ENCODE data around the gene FARP2.
"Not testable (repeated sequence)": the region's sequence is repeated elsewhere in the genome, so short reads cannot be mapped to it uniquely, and the experiment has no call there.

Gene FARP2

GRCh38 chr2:241498115-241499070 is 142.3 kb downstream of the FARP2 start:
- no peaks in the 10 kb centered on the region for H3K9me3 Mint-ChIP-seq
- peaks cover 4% of the 10 kb centered on the region for H3K36me3 Mint-ChIP-seq (ENCODE audit: low read depth)
- no peaks in the 10 kb centered on the region for H3K27me3 Mint-ChIP-seq (ENCODE audit: low read depth)
- H3K27ac Mint-ChIP-seq = no peak overlapping the region
- no peak overlapping the region for H3K4me3 Mint-ChIP-seq
- H3K4me1 Mint-ChIP-seq (ENCODE audit: low read depth) = no peaks in the 10 kb centered on the region

- no peak overlapping the region for H3K27ac Mint-ChIP-seq
- H3K36me3 Mint-ChIP-seq (ENCODE audit: low read depth) = peaks cover 3% of the 10 kb centered on the region
- no peaks in the 10 kb centered on the region for H3K27me3 Mint-ChIP-seq (ENCODE audit: low read depth)
- no peak overlapping the region for H3K4me3 Mint-ChIP-seq
- no peaks in the 10 kb centered on the region for H3K4me1 Mint-ChIP-seq (ENCODE audit: low read depth)
- no peaks in the 10 kb centered on the region for H3K9me3 Mint-ChIP-seq
Observed at GRCh38 chr2:241499146-241499965, 143.3 kb downstream of the FARP2 start.

- Mint-ChIP-seq H3K9me3 (no peaks in the 10 kb centered on the region), H3K36me3 (ENCODE audit: low read depth) (peaks cover 3% of the 10 kb centered on the region), H3K27me3 (ENCODE audit: low read depth) (no peaks in the 10 kb centered on the region), H3K4me3 (no peak overlapping the region), H3K27ac (no peak overlapping the region), H3K4me1 (ENCODE audit: low read depth) (no peaks in the 10 kb centered on the region)
Observed at GRCh38 chr2:241500016-241500415, 143.9 kb downstream of the FARP2 start.

- H3K27ac Mint-ChIP-seq = no peak overlapping the region
- no peaks in the 10 kb centered on the region for H3K9me3 Mint-ChIP-seq
- no peaks in the 10 kb centered on the region for H3K27me3 Mint-ChIP-seq (ENCODE audit: low read depth)
- H3K4me1 Mint-ChIP-seq (ENCODE audit: low read depth) = no peaks in the 10 kb centered on the region
- H3K36me3 Mint-ChIP-seq (ENCODE audit: low read depth) = peaks cover 3% of the 10 kb centered on the region
- H3K4me3 Mint-ChIP-seq = no peak overlapping the region
Observed at GRCh38 chr2:241500431-241500975, 144.4 kb downstream of the FARP2 start.

GRCh38 chr2:241501099-241501541 is 145.0 kb downstream of the FARP2 start:
- Mint-ChIP-seq H3K4me3 (no peak overlapping the region), H3K9me3 (no peaks in the 10 kb centered on the region), H3K27ac (no peak overlapping the region), H3K27me3 (ENCODE audit: low read depth) (no peaks in the 10 kb centered on the region), H3K4me1 (ENCODE audit: low read depth) (no peaks in the 10 kb centered on the region), H3K36me3 (ENCODE audit: low read depth) (peaks cover 3% of the 10 kb centered on the region)

- H3K4me3 Mint-ChIP-seq = no peak overlapping the region
- no peaks in the 10 kb centered on the region for H3K4me1 Mint-ChIP-seq (ENCODE audit: low read depth)
- H3K27ac Mint-ChIP-seq = no peak overlapping the region
- no peaks in the 10 kb centered on the region for H3K9me3 Mint-ChIP-seq
- H3K36me3 Mint-ChIP-seq (ENCODE audit: low read depth) = peaks cover 3% of the 10 kb centered on the region
- no peaks in the 10 kb centered on the region for H3K27me3 Mint-ChIP-seq (ENCODE audit: low read depth)
Observed at GRCh38 chr2:241501551-241501950, 145.5 kb downstream of the FARP2 start.

- no peak overlapping the region for H3K4me3 Mint-ChIP-seq
Observed at GRCh38 chr2:241502281-241502680, 146.2 kb downstream of the FARP2 start.

GRCh38 chr2:241503776-241504392 is 147.8 kb downstream of the FARP2 start:
- Mint-ChIP-seq H3K27me3 (ENCODE audit: low read depth) (no peaks in the 10 kb centered on the region), H3K27ac (no peak overlapping the region), H3K4me3 (no peak overlapping the region), H3K9me3 (no peaks in the 10 kb centered on the region), H3K4me1 (ENCODE audit: low read depth) (peaks cover 7% of the 10 kb centered on the region), H3K36me3 (ENCODE audit: low read depth) (peaks cover 3% of the 10 kb centered on the region)

More at GRCh38 chr2:241502281-241502680, 146.2 kb downstream of the FARP2 start:
- Mint-ChIP-seq H3K36me3 (ENCODE audit: low read depth) (peaks cover 3% of the 10 kb centered on the region), H3K27ac (no peak overlapping the region), H3K4me1 (ENCODE audit: low read depth) (peaks cover 6% of the 10 kb centered on the region), H3K27me3 (ENCODE audit: low read depth) (no peaks in the 10 kb centered on the region), H3K9me3 (no peaks in the 10 kb centered on the region)

- Mint-ChIP-seq H3K4me1 (ENCODE audit: low read depth) (peaks cover 10% of the 10 kb centered on the region), H3K36me3 (ENCODE audit: low read depth) (peaks cover 2% of the 10 kb centered on the region), H3K4me3 (no peak overlapping the region), H3K9me3 (no peaks in the 10 kb centered on the region), H3K27me3 (ENCODE audit: low read depth) (no peaks in the 10 kb centered on the region), H3K27ac (no peak overlapping the region)
Observed at GRCh38 chr2:241505086-241505780, 149.1 kb downstream of the FARP2 start.

GRCh38 chr2:241505781-241506201 is 149.7 kb downstream of the FARP2 start:
- H3K27ac Mint-ChIP-seq = no peak overlapping the region
- H3K4me1 Mint-ChIP-seq (ENCODE audit: low read depth) = peaks cover 10% of the 10 kb centered on the region
- no peaks in the 10 kb centered on the region for H3K27me3 Mint-ChIP-seq (ENCODE audit: low read depth)
- H3K9me3 Mint-ChIP-seq = no peaks in the 10 kb centered on the region
- peaks cover 2% of the 10 kb centered on the region for H3K36me3 Mint-ChIP-seq (ENCODE audit: low read depth)
- H3K4me3 Mint-ChIP-seq = no peak overlapping the region

GRCh38 chr2:241506317-241506716 is 150.2 kb downstream of the FARP2 start:
- not testable (repeated sequence) for H3K4me3 Mint-ChIP-seq

GRCh38 chr2:241506793-241507429 is 150.8 kb downstream of the FARP2 start:
- no peaks in the 10 kb centered on the region for H3K36me3 Mint-ChIP-seq (ENCODE audit: low read depth)

More at GRCh38 chr2:241506317-241506716, 150.2 kb downstream of the FARP2 start:
- not testable (repeated sequence) for H3K27me3 Mint-ChIP-seq (ENCODE audit: low read depth); H3K27ac Mint-ChIP-seq; H3K9me3 Mint-ChIP-seq; H3K36me3 Mint-ChIP-seq (ENCODE audit: low read depth)
- peaks cover 10% of the 10 kb centered on the region for H3K4me1 Mint-ChIP-seq (ENCODE audit: low read depth)

GRCh38 chr2:241507430-241508239 is 151.6 kb downstream of the FARP2 start:
- peaks cover 10% of the 10 kb centered on the region for H3K4me1 Mint-ChIP-seq (ENCODE audit: low read depth)
- H3K36me3 Mint-ChIP-seq (ENCODE audit: low read depth) = no peaks in the 10 kb centered on the region
- H3K27me3 Mint-ChIP-seq (ENCODE audit: low read depth) = peaks cover 6% of the 10 kb centered on the region
- no peak overlapping the region for H3K27ac Mint-ChIP-seq
- H3K4me3 Mint-ChIP-seq = peak overlapping the region; percentile 79
- no peaks in the 10 kb centered on the region for H3K9me3 Mint-ChIP-seq

More at GRCh38 chr2:241506793-241507429, 150.8 kb downstream of the FARP2 start:
- Mint-ChIP-seq H3K9me3 (no peaks in the 10 kb centered on the region), H3K4me3 (peak overlapping the region; percentile 79), H3K4me1 (ENCODE audit: low read depth) (peaks cover 10% of the 10 kb centered on the region), H3K27ac (no peak overlapping the region), H3K27me3 (ENCODE audit: low read depth) (peaks cover under 1% of the 10 kb centered on the region)
